GM19467 (cell line): ENCODE data around the gene CAPN9.

ENCODE experiments used
- ATAC-seq: cut with Tn5 transposase; IDR thresholded peaks from one replicate; pipeline ENCODE4 v1.9.1; 2021; ENCODE audit warnings: mild to moderate bottlenecking, moderate library complexity; ENCODE audit not compliant: unreplicated experiment

CAPN9 gene

GRCh38 chr1:230794431-230794830 is 47.2 kb downstream of the CAPN9 start:
- no peak for ATAC-seq

GRCh38 chr1:230794871-230795605 is 47.9 kb downstream of the CAPN9 start:
- no peak for ATAC-seq

GRCh38 chr1:230796626-230797025 is 49.4 kb downstream of the CAPN9 start:
- no peak for ATAC-seq

GRCh38 chr1:230797376-230797920 is 50.3 kb downstream of the CAPN9 start:
- no peak for ATAC-seq

- ATAC-seq = no peak
Observed at GRCh38 chr1:230797942-230798365, 50.8 kb downstream of the CAPN9 start.

- no peak for ATAC-seq
Observed at GRCh38 chr1:230798491-230798890, 51.3 kb downstream of the CAPN9 start.

- no peak for ATAC-seq
Observed at GRCh38 chr1:230800891-230801840, 54.0 kb downstream of the CAPN9 start.

GRCh38 chr1:230804396-230804795 is 57.2 kb downstream of the CAPN9 start:
- no peak for ATAC-seq

- ATAC-seq = no peak
Observed at GRCh38 chr1:230806552-230806951, 59.4 kb downstream of the CAPN9 start.

GRCh38 chr1:230807029-230807428 is 59.8 kb downstream of the CAPN9 start:
- ATAC-seq = no peak

- ATAC-seq = no peak
Observed at GRCh38 chr1:230807561-230808280, 60.5 kb downstream of the CAPN9 start.

- ATAC-seq = no peak
Observed at GRCh38 chr1:230808281-230808872, 61.2 kb downstream of the CAPN9 start.

- ATAC-seq = no peak
Observed at GRCh38 chr1:230809256-230809990, 62.2 kb downstream of the CAPN9 start.

GRCh38 chr1:230812568-230812967 is 65.4 kb downstream of the CAPN9 start:
- ATAC-seq = no peak

- ATAC-seq = no peak
Observed at GRCh38 chr1:230814949-230815692, 67.9 kb downstream of the CAPN9 start.

GRCh38 chr1:230816018-230816417 is 68.8 kb downstream of the CAPN9 start:
- no peak for ATAC-seq

GRCh38 chr1:230818367-230818766 is 71.2 kb downstream of the CAPN9 start:
- ATAC-seq = no peak

- ATAC-seq = no peak
Observed at GRCh38 chr1:230818901-230819300, 71.7 kb downstream of the CAPN9 start.

GRCh38 chr1:230819976-230820375 is 72.8 kb downstream of the CAPN9 start:
- no peak for ATAC-seq
